ENCODE measurements around the gene GAL3ST2. TPM values are rescaled to one million over a fixed set of nuclear protein-coding genes. Genes with fewer than 3 reads are reported as not detected.
"Not testable (repeated sequence)": the region's sequence is repeated elsewhere in the genome, so short reads cannot be mapped to it uniquely, and the experiment has no call there.

GAL3ST2 gene
- total and polyA plus RNA-seq, 3 donors from 2014 or later, result 0.54 to 4.3 (median 2.8) TPM

DNA sequence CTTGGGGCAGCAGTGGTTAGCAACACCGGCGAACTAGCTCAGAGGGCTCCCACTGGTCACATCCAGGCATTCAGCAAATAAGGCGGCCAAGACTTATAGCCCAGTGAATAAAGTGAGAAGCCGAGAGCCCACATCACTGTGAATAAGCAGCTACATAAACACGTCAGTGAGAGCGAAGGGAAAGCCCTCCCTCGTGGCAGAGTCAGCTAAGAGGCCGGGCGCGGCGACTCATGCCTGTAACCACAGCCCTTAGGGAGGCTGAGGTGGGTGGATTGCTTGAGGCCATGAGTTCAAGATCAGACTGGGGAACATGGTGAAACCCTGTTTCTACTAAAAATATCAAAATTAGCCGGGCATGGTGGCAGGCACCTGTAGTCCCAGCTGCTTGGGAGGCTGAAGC, 37.0 kb upstream of the GAL3ST2 start:
- intact Hi-C loops (cut with DNase I; ENCODE audit: low total_unique reads), result no loop called here
- Histone ChIP-seq H3K27me3 (no peaks in the 10 kb centered on the region), H3K4me1 (peaks cover 5% of the 10 kb centered on the region), H3K4me3 (no peak overlapping the region), H3K36me3 (ENCODE audit: low read depth, missing control alignments) (no peaks in the 10 kb centered on the region), H3K27ac (no peak overlapping the region), H3K9me3 (no peaks in the 10 kb centered on the region)
- WGBS, 2 donors, result 90 to 92% methylated on average over 12 of the region's 12 CpGs
- no peak for DNase-seq
- TF ChIP-seq POLR2A (IDR thresholded peaks at IDR 0.05), result no peak
- no peak for TF ChIP-seq CTCF (IDR thresholded peaks at IDR 0.05)

DNA sequence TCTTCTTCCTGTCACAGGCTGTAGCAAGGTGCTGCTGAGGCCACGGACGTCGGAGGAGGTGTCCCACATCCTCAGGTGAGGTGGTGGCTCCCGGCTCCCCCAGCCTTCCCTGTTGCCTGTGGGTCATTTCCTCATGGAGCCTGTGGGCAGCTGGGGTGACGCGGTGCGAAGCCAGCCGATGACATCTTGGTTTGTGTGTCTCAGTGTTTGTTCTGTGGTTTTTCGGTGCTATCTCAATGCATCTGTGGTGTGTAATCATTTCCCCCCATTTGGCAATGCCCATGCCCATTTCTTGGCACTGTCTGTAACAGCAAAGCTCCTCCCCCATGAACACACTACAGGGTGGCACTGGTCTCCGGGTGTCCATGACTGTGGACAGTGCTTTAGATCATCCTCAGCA, 35.6 kb upstream of the GAL3ST2 start:
- WGBS, 2 donors, result 79 to 92% methylated on average over 10 of the region's 10 CpGs
- Histone ChIP-seq H3K9me3 (no peaks in the 10 kb centered on the region), H3K36me3 (ENCODE audit: low read depth, missing control alignments) (no peaks in the 10 kb centered on the region), H3K27me3 (no peaks in the 10 kb centered on the region), H3K4me1 (peaks cover under 1% of the 10 kb centered on the region), H3K4me3 (no peak overlapping the region), H3K27ac (no peak overlapping the region)
- TF ChIP-seq CTCF (IDR thresholded peaks at IDR 0.05) (no peak), POLR2A (IDR thresholded peaks at IDR 0.05) (no peak)
- no peak for DNase-seq
- intact Hi-C loops (cut with DNase I; ENCODE audit: low total_unique reads), result no loop called here

DNA sequence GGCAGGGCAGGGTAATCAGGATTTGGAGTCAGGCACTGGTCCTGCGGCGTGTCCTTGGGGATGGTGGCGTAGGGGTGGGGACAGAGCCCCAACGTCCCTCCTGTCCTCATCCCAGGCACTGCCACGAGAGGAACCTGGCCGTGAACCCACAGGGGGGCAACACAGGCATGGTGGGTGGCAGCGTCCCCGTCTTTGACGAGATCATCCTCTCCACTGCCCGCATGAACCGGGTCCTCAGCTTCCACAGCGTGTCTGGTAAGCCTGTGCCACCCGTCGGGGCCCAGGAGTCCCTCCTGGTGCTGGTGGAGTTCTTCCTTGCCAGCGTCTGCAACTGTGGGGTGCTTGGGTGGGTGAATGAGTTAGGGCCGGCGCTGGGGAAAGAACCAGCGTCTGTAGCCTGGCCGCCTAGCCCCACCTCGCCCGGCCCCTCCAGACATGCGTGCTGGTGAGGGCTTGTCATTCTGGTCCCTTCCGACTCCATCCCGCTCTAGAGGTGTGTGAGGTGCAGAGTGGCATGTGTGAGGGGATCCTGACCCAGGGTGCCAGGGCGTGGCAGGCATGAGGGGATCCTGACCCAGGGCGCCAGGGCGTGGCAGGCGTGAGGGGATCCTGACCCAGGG, 34.2 kb upstream of the GAL3ST2 start:
- H3K36me3 ChIP-seq (ENCODE audit: low read depth, missing control alignments), result no peaks in the 10 kb centered on the region
- 91 to 100% methylated on average over 2 to 28 of the region's 28 CpGs for WGBS, 2 donors
- no peak overlapping the region for H3K27ac ChIP-seq
- intact Hi-C loops (cut with DNase I; ENCODE audit: low total_unique reads), result no loop called here
- DNase-seq, result no peak
- no peaks in the 10 kb centered on the region for H3K27me3 ChIP-seq
- no peak overlapping the region for H3K4me3 ChIP-seq
- H3K9me3 ChIP-seq, result no peaks in the 10 kb centered on the region
- no peaks in the 10 kb centered on the region for H3K4me1 ChIP-seq
- TF ChIP-seq CTCF (IDR thresholded peaks at IDR 0.05) (no peak), POLR2A (IDR thresholded peaks at IDR 0.05) (no peak)

DNA sequence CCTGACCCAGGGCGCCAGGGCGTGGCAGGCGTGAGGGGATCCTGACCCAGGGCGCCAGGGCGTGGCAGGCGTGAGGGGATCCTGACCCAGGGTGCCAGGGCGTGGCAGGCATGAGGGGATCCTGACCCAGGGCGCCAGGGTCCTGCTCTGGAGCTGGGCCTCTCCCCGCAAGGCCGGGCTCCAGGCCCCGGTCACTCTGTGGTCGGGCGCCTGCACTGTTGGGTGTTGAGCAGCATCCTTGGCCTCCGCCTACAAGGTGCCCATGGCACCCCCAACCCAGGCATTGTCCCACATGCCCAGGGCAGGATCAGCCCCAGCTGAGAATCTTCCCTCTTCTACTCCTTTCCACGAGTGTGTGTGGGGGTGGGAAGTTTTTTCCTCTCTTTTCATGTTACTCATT, 33.6 kb upstream of the GAL3ST2 start:
- H3K9me3 ChIP-seq; H3K4me3 ChIP-seq; H3K27ac ChIP-seq; H3K27me3 ChIP-seq; intact Hi-C loops (cut with DNase I; ENCODE audit: low total_unique reads); H3K4me1 ChIP-seq; H3K36me3 ChIP-seq (ENCODE audit: low read depth, missing control alignments); DNase-seq: not testable (repeated sequence)
- 96 to 97% methylated on average over 7 to 9 of the region's 15 CpGs for WGBS, 2 donors

DNA sequence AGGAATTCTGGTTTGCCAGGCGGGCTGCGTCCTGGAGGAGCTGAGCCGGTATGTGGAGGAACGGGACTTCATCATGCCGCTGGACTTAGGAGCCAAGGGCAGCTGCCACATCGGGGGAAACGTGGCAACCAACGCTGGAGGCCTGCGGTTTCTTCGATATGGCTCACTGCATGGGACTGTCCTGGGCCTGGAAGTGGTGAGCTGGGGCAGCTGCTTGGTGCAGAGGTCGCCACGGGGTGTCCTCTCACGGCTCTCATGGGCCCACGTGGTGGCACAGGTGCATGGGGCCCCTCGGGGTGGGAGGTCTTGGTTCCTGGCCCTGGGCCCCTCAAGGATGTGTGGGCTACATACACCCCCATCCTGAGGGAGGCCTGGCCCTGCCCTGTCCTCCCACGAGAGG, 33.0 kb upstream of the GAL3ST2 start:
- no peaks in the 10 kb centered on the region for H3K27me3 ChIP-seq
- H3K36me3 ChIP-seq (ENCODE audit: low read depth, missing control alignments), result no peaks in the 10 kb centered on the region
- no peak for DNase-seq
- no peaks in the 10 kb centered on the region for H3K9me3 ChIP-seq
- TF ChIP-seq CTCF (IDR thresholded peaks at IDR 0.05) (no peak), POLR2A (IDR thresholded peaks at IDR 0.05) (no peak)
- no peak overlapping the region for H3K27ac ChIP-seq
- intact Hi-C loops (cut with DNase I; ENCODE audit: low total_unique reads), result no loop called here
- H3K4me3 ChIP-seq, result no peak overlapping the region
- WGBS, 2 donors, result 89 to 92% methylated on average over 12 to 16 of the region's 16 CpGs
- H3K4me1 ChIP-seq, result no peaks in the 10 kb centered on the region
